Epithelial cell of esophagus (primary cell): ENCODE data around the gene NPHS1.

Source experiments
- DNase-seq: peaks from one replicate; pipeline ENCODE4 v3.0.0; 2010; ENCODE audit warnings: low read depth
- H3K4me3 ChIP-seq: 2 replicates; pipeline ENCODE4 v1.5.1; 2011; ENCODE audit warnings: mild to moderate bottlenecking, low read length, control low read depth
- TF ChIP-seq, protein P1 (sequence below): IDR thresholded peaks from 2 replicates; pipeline ENCODE4 v1.5.1; 2011; ENCODE audit warnings: low read depth, mild to moderate bottlenecking, low read length, control low read depth, inconsistent platforms; ENCODE audit not compliant: insufficient read depth; ENCODE audit errors: missing control alignments

Gene NPHS1

DNA sequence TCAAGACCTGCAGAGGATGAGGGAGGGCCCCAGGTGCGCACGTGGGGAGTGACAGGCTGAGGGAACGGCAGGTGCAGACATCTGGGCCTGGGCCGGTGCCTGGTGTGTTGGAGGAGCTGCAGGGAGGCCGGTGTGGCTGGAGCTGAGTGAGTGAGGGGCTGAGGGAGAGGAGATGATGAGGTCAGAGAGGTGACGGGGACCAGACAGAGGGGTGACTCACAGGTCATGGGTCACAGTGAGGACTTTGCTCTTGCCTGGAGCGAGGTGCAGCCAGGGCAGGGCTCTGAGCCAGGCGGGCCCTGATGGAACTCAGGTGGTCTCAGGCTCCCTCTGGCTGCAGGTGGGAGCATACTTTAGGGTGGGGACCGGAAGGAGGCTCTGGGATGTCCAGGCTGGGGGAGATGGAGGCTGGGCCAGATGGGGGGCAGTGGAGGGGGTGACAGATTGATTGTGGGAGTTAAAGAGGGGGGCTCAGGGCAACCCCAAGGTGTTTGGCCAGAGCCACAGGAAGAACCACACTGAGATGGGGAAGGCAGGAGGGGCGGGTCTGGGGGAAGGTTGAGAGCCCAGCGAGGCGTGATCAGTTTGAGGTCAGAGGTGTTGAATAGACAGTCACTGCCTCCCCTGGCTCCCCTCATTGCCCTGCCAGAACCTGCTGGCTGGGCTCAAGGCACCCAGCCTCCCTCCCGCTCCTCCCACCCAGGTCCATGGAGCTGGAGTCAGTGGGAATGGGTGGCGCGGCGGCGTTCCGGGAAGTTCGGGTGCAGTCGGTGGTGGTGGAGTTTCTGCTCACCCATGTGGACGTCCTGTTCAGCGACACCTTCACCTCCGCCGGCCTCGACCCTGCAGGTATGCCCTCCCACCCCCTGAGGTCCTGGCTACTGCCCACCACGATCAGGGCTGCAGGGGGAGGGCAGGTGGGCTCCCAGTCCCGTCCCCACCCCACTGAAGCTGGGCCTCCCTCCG lies 68.6 kb downstream of the NPHS1 start:
- TF ChIP-seq, protein P1, sequence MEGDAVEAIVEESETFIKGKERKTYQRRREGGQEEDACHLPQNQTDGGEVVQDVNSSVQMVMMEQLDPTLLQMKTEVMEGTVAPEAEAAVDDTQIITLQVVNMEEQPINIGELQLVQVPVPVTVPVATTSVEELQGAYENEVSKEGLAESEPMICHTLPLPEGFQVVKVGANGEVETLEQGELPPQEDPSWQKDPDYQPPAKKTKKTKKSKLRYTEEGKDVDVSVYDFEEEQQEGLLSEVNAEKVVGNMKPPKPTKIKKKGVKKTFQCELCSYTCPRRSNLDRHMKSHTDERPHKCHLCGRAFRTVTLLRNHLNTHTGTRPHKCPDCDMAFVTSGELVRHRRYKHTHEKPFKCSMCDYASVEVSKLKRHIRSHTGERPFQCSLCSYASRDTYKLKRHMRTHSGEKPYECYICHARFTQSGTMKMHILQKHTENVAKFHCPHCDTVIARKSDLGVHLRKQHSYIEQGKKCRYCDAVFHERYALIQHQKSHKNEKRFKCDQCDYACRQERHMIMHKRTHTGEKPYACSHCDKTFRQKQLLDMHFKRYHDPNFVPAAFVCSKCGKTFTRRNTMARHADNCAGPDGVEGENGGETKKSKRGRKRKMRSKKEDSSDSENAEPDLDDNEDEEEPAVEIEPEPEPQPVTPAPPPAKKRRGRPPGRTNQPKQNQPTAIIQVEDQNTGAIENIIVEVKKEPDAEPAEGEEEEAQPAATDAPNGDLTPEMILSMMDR, result no peak
- no peak for DNase-seq

DNA sequence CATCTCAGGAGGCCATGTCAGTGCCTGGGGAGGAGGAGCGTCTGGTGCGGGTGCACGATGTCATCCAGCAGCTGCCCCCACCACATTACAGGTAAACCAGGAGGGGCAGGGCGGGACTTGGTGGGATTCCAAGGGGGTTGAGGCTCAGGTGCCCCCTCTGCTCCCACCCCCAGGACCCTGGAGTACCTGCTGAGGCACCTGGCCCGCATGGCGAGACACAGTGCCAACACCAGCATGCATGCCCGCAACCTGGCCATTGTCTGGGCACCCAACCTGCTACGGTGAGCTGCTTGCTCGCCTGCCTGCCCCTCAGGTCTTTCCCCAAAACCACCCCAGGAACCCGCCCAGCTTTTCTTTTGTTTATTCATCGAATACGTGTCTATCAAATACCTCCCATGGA lies 69.7 kb downstream of the NPHS1 start:
- no peak for DNase-seq
- H3K4me3 ChIP-seq, result no peak overlapping the region
- TF ChIP-seq, protein P1, result no peak

More for the DNA sequence above, 68.6 kb downstream of the NPHS1 start:
- H3K4me3 ChIP-seq, result no peak overlapping the region

DNA sequence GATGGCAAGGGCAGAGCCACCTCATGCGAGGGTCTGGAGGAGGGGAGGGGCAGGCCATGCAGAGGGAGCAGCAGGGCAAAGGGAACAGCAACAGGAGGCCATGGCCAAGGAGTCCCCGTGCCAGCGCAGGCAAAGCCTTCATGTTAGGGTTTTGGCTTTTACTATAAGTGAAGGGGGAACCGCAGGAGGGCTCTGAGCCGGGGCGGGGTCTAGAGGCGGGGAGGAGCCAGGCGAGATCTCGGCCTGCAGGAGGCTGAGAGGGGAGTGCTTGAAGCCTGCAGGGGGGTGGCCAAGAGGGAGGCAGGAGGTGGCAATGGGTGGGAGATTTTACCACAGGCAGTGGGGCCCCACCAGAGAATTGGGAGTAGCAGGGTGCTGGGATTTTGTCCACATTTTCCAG lies 70.7 kb downstream of the NPHS1 start:
- TF ChIP-seq, protein P1, result no peak
- no peak for DNase-seq
- H3K4me3 ChIP-seq, result no peak overlapping the region

DNA sequence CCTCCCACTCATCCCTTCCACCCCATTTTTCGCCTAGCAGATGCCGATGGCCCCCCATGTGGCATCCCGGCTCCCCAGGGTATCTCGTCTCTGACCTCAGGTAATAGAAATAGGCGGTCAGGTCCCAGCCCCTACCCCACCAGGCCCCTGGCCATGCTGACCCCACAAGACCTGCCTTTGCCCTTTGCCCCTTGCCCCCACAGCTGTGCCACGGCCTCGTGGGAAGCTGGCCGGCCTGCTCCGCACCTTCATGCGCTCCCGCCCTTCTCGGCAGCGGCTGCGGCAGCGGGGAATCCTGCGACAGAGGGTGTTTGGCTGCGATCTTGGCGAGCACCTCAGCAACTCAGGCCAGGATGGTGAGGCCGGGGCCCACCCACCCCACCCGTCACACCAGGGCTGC lies 71.6 kb downstream of the NPHS1 start:
- DNase-seq, result no peak
- no peak overlapping the region for H3K4me3 ChIP-seq
- TF ChIP-seq, protein P1, result no peak

DNA sequence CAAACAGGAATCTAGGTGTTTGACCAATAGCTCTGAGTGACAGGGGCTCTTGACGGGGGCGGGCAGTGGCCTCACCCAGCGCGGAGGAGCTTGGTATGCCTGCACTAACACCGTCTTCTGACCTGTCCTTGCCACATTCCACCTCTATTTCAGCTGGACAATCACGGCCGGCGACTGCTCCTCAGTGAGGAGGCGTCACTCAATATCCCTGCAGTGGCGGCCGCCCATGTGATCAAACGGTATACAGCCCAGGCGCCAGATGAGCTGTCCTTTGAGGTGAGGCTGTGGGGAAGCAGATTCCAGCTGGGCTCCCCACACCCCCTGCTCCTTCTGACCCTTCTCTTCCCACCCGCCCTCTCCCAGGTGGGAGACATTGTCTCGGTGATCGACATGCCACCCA lies 72.2 kb downstream of the NPHS1 start:
- no peak for DNase-seq
- TF ChIP-seq, protein P1, result no peak
- no peak overlapping the region for H3K4me3 ChIP-seq

DNA sequence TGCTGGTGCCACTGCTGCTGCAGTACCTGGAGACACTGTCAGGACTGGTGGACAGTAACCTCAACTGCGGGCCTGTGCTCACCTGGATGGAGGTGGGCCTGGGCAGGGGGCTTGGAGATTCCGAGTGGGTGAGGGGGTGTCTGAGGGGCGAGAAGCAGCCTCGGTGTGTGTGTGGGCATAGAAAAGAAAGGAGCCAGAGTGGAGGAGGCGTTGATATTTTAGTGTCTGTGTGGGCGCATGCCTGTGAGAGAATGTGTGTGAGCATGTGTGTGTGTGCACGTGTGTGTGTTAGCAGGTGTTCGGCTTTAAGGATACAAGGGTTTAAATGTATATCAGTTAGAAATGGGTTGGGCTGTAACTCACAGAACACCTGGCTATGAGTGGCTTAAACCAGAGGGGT lies 73.3 kb downstream of the NPHS1 start:
- no peak for DNase-seq
- TF ChIP-seq, protein P1, result no peak
- no peak overlapping the region for H3K4me3 ChIP-seq
